Umbilical cord (tissue), 2 donors: Measurements from ENCODE around the gene BIK. TPM values are rescaled to one million over a fixed set of nuclear protein-coding genes. Genes with fewer than 3 reads are reported as not detected.
A peak's percentile ranks its signal among the peaks of the same experiment; 100 is the strongest.
"Not testable (repeated sequence)": the region's sequence is repeated elsewhere in the genome, so short reads cannot be mapped to it uniquely, and the experiment has no call there.

ENCODE experiments used
- DNase-seq: peaks from one replicate; pipeline ENCODE4 v3.0.0-alpha.2; 2015; ENCODE audit warnings: low spot score
- total RNA-seq: library from RNA; depleted of rRNA; stranded (reverse); fragments of >200 nt; gene quantifications from one replicate; pipeline ENCODE4 v1.2.3, GENCODE V29; 2014; ENCODE audit warnings: low replicate concordance; ENCODE audit not compliant: insufficient read depth

Gene BIK
- total RNA-seq, 1 donor from 2014 or later, result not detected

- peak; percentile 47 for DNase-seq
Observed at GRCh38 chr22:43104056-43104625, 6.4 kb upstream of the BIK start.

GRCh38 chr22:43104950-43105349 is 5.6 kb upstream of the BIK start:
- not testable (repeated sequence) for DNase-seq

GRCh38 chr22:43106302-43106701 is 4.2 kb upstream of the BIK start:
- DNase-seq, result no peak

- DNase-seq, result no peak
Observed at GRCh38 chr22:43109511-43109910, 1.0 kb upstream of the BIK start.

GRCh38 chr22:43109921-43110443 is 568 bp upstream of the BIK start:
- no peak for DNase-seq

GRCh38 chr22:43110927-43111623 is 525 bp downstream of the BIK start:
- DNase-seq, result no peak

- DNase-seq, result no peak
Observed at GRCh38 chr22:43113526-43114251, 3.1 kb downstream of the BIK start.

- no peak for DNase-seq
Observed at GRCh38 chr22:43114958-43115357, 4.4 kb downstream of the BIK start.

- DNase-seq, result no peak
Observed at GRCh38 chr22:43116932-43117331, 6.4 kb downstream of the BIK start.

- peak; percentile 34 for DNase-seq
Observed at GRCh38 chr22:43118024-43118849, 7.7 kb downstream of the BIK start.

GRCh38 chr22:43118953-43119458 is 8.5 kb downstream of the BIK start:
- DNase-seq, result no peak

- peak; percentile 80 for DNase-seq
Observed at GRCh38 chr22:43126501-43127165, 16.1 kb downstream of the BIK start.

GRCh38 chr22:43127166-43127908 is 16.8 kb downstream of the BIK start:
- no peak for DNase-seq

GRCh38 chr22:43128116-43128515 is 17.6 kb downstream of the BIK start:
- no peak for DNase-seq

GRCh38 chr22:43128928-43129424 is 18.4 kb downstream of the BIK start:
- DNase-seq, result no peak

GRCh38 chr22:43129426-43130425 is 19.2 kb downstream of the BIK start:
- DNase-seq, result no peak

GRCh38 chr22:43131773-43132501 is 21.4 kb downstream of the BIK start:
- DNase-seq, result no peak

- no peak for DNase-seq
Observed at GRCh38 chr22:43133401-43133800, 22.9 kb downstream of the BIK start.
